HG03039 (cell line): ENCODE data around the gene HEPN1.

ENCODE experiments used
- ATAC-seq: cut with Tn5 transposase; IDR thresholded peaks from one replicate; pipeline ENCODE4 v1.9.1; 2021; ENCODE audit warnings: mild to moderate bottlenecking, moderate library complexity; ENCODE audit not compliant: unreplicated experiment

The HEPN1 gene

GRCh38 chr11:124884869-124885479 is 34.1 kb upstream of the HEPN1 start:
- ATAC-seq: no peak

GRCh38 chr11:124886476-124886875 is 32.6 kb upstream of the HEPN1 start:
- no peak for ATAC-seq

- ATAC-seq: no peak
These were observed 31.9 kb upstream of the HEPN1 start for GRCh38 chr11:124886978-124887666.

- no peak for ATAC-seq
These were observed 31.4 kb upstream of the HEPN1 start for GRCh38 chr11:124887667-124888013.

GRCh38 chr11:124889191-124890091 is 29.6 kb upstream of the HEPN1 start:
- ATAC-seq: no peak

GRCh38 chr11:124890151-124890550 is 28.9 kb upstream of the HEPN1 start:
- ATAC-seq: no peak

GRCh38 chr11:124890683-124891372 is 28.2 kb upstream of the HEPN1 start:
- no peak for ATAC-seq

GRCh38 chr11:124891373-124891861 is 27.6 kb upstream of the HEPN1 start:
- no peak for ATAC-seq

GRCh38 chr11:124892146-124892545 is 26.9 kb upstream of the HEPN1 start:
- ATAC-seq: no peak

GRCh38 chr11:124892750-124893454 is 26.1 kb upstream of the HEPN1 start:
- no peak for ATAC-seq

- no peak for ATAC-seq
These were observed 25.2 kb upstream of the HEPN1 start for GRCh38 chr11:124893781-124894401.

GRCh38 chr11:124894606-124895430 is 24.2 kb upstream of the HEPN1 start:
- ATAC-seq: no peak

- no peak for ATAC-seq
These were observed 23.5 kb upstream of the HEPN1 start for GRCh38 chr11:124895471-124895971.

- ATAC-seq: no peak
These were observed 22.8 kb upstream of the HEPN1 start for GRCh38 chr11:124896071-124896750.

GRCh38 chr11:124896821-124897391 is 22.1 kb upstream of the HEPN1 start:
- ATAC-seq: no peak

GRCh38 chr11:124897674-124898262 is 21.3 kb upstream of the HEPN1 start, which contains the start of gene ROBO4:
TSS of gene ROBO4 (minus strand) at chr11:124897865. CDS start at chr11:124897795, 70 bp downstream.
- ATAC-seq: no peak

GRCh38 chr11:124898263-124898680 is 20.8 kb upstream of the HEPN1 start:
- ATAC-seq: no peak
